OCI-LY1 (cell line): ENCODE measurements around the gene CAMTA1.

Experiments used
- CTCF ChIP-seq: fragments of 200-600 bp; sonication (generic), shearing (Covaris generic); IDR thresholded peaks from 2 replicates; pipeline ENCODE4 v1.5.1; 2017; ENCODE audit warnings: mild to moderate bottlenecking, antibody characterized with exemption, low read length, moderate library complexity, mixed read lengths
- EZH2 ChIP-seq: fragments of 200-600 bp; sonication (generic), shearing (Covaris generic); IDR thresholded peaks from 2 replicates; pipeline ENCODE4 v1.8.0; 2017; ENCODE audit warnings: borderline replicate concordance, mixed run types, mild to moderate bottlenecking, antibody characterized with exemption, low read length, moderate library complexity, mixed read lengths

- TF ChIP-seq EZH2 = no peak
- no peak for TF ChIP-seq CTCF
Measured at GRCh38 chr1:7749126-7749525, 963.9 kb downstream of the CAMTA1 start.
